NT2/D1 (cell line): Measurements from ENCODE around the gene RPS6KA3.

Experiments used
- YY1 ChIP-seq: IDR thresholded peaks from 2 replicates; pipeline ENCODE4 v1.6.1; 2011; ENCODE audit not compliant: insufficient read length, insufficient read depth
- ZNF274 ChIP-seq: IDR thresholded peaks from 2 replicates; pipeline ENCODE4 v1.6.1; 2011; ENCODE audit warnings: mild to moderate bottlenecking, low read depth, low read length

- TF ChIP-seq YY1: no peak
- no peak for TF ChIP-seq ZNF274
These were observed 15.0 kb downstream of the RPS6KA3 start for GRCh38 chrX:20251691-20252090.
